ENCODE results near the gene FPGT.
"Not testable (repeated sequence)": the region's sequence is repeated elsewhere in the genome, so short reads cannot be mapped to it uniquely, and the experiment has no call there.

Gene FPGT

GRCh38 chr1:74197657-74198552 is at the start of gene FPGT, which contains the start of gene LRRIQ3:
Gene FPGT (plus strand): TSS chr1:74198242. CDS start chr1:74198279, 37 bp downstream.
Gene LRRIQ3 (minus strand): TSS chr1:74198176. CDS start chr1:74183684, 14,492 bp downstream.
- TF ChIP-seq ZNF274 (IDR thresholded peaks at IDR 0.05; ENCODE audit: low read depth, low read length) = no peak
- H3K4me3 ChIP-seq (ENCODE audit: low read length) = peak within 1 kb of the TSS; percentile 74

- H3K4me3 ChIP-seq (ENCODE audit: low read length) = no peak overlapping the region
- TF ChIP-seq ZNF274 (IDR thresholded peaks at IDR 0.05; ENCODE audit: low read depth, low read length) = no peak
These were observed 38.0 kb upstream of the FPGT start for GRCh38 chr1:74160046-74160445.

DNA sequence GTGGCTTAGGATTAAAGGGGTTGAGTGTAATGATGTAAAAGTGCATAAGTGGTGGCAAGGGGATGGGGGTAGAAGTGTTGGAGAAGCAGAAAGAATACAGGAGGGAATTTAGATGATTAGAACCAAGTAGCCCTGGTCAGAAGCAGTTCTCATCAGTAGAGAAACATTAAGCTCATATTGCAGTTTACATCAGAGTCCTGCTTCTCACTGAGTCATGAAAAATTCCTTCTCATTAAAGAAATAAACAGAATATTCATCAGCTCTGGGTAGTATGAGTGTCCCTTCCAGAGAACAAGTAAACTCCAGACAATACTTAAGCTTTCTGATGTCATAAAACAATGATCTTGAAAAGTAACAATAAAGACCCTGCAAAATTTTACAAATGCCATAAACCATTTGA is 36.5 kb upstream of the FPGT start:
- H3K4me3 ChIP-seq (ENCODE audit: low read length) = no peak overlapping the region
- TF ChIP-seq ZNF274 (IDR thresholded peaks at IDR 0.05; ENCODE audit: low read depth, low read length) = no peak

GRCh38 chr1:74162333-74162732 is 35.7 kb upstream of the FPGT start:
- H3K4me3 ChIP-seq (ENCODE audit: low read length) = no peak overlapping the region
- TF ChIP-seq ZNF274 (IDR thresholded peaks at IDR 0.05; ENCODE audit: low read depth, low read length) = no peak

DNA sequence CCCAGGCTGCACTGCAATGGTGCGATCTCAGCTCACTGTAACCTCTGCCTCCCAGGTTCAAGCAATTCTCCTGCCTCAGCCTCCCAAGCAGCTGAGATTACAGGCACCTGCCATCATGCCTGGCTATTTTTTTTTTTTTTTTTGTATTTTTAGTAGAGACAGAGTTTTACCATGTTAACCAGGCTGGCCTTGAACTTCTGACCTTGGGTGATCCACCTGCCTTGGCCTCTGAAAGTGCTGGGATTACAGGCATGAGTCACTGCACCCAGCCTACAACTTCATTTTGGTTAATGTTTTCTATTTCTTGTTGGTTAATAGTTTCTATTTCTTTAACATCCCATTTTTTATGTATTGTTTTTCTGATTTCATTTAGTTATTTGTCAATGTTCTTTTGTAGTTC is 23.6 kb upstream of the FPGT start:
- H3K4me3 ChIP-seq (ENCODE audit: low read length) = not testable (repeated sequence)

DNA sequence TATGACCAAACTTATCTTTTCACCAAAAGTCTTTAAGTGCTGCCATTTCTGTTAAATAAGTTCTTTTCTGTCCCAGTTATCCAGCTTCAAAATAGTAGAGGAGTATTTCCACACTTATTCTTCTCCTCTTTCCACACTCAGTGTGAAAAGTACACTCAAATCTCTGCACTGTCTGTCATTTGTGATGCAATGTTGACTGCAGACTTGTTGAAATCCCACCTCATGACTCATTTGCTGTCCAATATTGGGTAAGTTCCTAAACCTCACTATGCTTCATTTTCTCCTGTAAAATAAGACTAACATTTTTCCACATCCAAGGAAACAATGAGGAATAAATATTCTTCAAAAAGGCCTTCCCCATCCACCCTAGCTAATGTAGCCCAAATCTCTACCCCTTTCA is 17.6 kb upstream of the FPGT start:
- no peak for TF ChIP-seq ZNF274 (IDR thresholded peaks at IDR 0.05; ENCODE audit: low read depth, low read length)
- H3K4me3 ChIP-seq (ENCODE audit: low read length) = no peak overlapping the region

GRCh38 chr1:74193908-74194307 is 4.1 kb upstream of the FPGT start:
- no peak for TF ChIP-seq ZNF274 (IDR thresholded peaks at IDR 0.05; ENCODE audit: low read depth, low read length)

DNA sequence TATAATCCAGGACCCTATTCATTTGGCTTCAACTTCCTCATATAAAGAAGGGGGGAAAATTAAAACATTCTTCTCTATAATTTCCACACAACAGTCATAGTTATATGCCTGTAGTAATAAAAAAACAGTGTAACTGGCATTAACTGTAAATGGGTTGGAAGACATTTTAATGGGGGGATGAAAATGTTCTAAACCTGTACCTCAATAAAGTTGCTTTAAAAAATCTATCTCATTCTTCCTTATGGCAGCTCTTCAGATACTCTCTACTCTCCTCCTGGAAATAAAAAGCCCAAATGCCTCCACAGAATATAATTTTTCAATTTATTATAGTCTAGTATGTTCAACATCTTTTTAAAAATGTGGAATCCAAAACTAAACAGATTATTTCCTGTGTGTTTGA is 2.7 kb upstream of the FPGT start:
- no peak for TF ChIP-seq ZNF274 (IDR thresholded peaks at IDR 0.05; ENCODE audit: low read depth, low read length)
- no peak overlapping the region for H3K4me3 ChIP-seq (ENCODE audit: low read length)

More at GRCh38 chr1:74193908-74194307, 4.1 kb upstream of the FPGT start:
- no peak overlapping the region for H3K4me3 ChIP-seq (ENCODE audit: low read length)

DNA sequence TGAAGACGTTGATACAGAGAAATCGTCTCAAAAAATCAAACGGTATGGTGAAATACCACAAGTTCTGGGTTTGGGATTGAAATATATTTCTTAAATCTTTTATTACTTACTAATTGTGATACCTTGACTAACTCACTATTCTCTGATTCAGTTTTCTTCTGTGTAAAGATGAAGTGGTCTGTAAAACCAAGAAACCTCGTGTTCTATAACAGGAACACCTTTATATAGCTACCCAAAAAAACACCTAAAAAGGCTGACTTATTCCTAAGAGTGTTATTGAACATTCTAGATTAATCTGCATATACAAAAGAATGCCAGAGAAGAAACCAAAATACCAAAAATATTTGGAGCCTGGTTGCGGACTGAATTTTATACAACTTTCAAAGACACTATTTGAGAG is 787 bp upstream of the FPGT start:
- H3K4me3 ChIP-seq (ENCODE audit: low read length) = peak overlapping the region; percentile 74
- no peak for TF ChIP-seq ZNF274 (IDR thresholded peaks at IDR 0.05; ENCODE audit: low read depth, low read length)

- TF ChIP-seq ZNF274 (IDR thresholded peaks at IDR 0.05; ENCODE audit: low read depth, low read length) = no peak
- H3K4me3 ChIP-seq (ENCODE audit: low read length) = no peak overlapping the region
These were observed 1.5 kb downstream of the FPGT start for GRCh38 chr1:74199504-74199903.

GRCh38 chr1:74205266-74205665 is 7.2 kb downstream of the FPGT start:
- no peak for TF ChIP-seq ZNF274 (IDR thresholded peaks at IDR 0.05; ENCODE audit: low read depth, low read length)
- H3K4me3 ChIP-seq (ENCODE audit: low read length) = no peak overlapping the region

DNA sequence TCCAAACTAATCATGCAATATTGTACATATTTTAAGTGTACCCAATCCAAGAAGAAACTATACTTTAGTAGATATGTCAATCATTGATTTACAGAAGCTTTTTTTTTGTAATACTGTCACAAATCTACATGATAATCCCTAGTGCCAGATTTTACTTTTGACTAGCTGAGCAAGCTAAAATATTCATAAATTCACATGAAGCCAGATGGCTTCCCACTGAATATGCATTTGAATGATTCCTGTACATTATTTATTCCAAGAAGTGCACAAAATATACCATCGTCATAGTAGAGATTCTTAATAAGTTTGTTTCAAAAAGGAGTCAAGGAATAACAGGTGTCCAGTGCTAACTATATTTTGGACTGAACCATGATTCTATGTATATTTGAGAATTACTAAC is 17.2 kb downstream of the FPGT start:
- no peak overlapping the region for H3K4me3 ChIP-seq (ENCODE audit: low read length)
- TF ChIP-seq ZNF274 (IDR thresholded peaks at IDR 0.05; ENCODE audit: low read depth, low read length) = no peak

- TF ChIP-seq ZNF274 (IDR thresholded peaks at IDR 0.05; ENCODE audit: low read depth, low read length) = no peak
- no peak overlapping the region for H3K4me3 ChIP-seq (ENCODE audit: low read length)
These were observed 24.7 kb downstream of the FPGT start for GRCh38 chr1:74222701-74223100.

GRCh38 chr1:74223453-74223852 is 25.4 kb downstream of the FPGT start:
- TF ChIP-seq ZNF274 (IDR thresholded peaks at IDR 0.05; ENCODE audit: low read depth, low read length) = no peak
- no peak overlapping the region for H3K4me3 ChIP-seq (ENCODE audit: low read length)

DNA sequence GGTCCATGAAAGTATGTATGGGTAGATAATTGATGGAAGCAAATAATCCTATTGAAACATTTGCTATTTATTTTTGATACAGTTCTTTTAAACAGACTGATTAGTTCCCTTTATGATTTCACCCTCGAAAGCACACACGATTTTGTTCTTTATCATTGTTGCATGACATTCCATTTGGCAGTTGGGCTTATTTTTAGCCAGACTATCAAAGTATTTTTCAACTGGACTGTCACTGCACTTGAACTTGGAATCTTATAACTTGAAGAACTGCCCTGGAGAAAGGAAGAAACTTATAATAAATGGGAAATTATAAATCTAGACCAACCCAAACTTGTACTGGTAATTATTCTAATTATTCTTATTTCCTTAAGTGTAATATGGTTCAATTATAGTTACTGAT is 37.1 kb downstream of the FPGT start, which contains the start of gene TNNI3K:
Gene TNNI3K (plus strand): TSS at position 235 of the 400 bp plus-strand sequence. CDS start 65 bp downstream, at position 300.
- no peak for TF ChIP-seq ZNF274 (IDR thresholded peaks at IDR 0.05; ENCODE audit: low read depth, low read length)
- H3K4me3 ChIP-seq (ENCODE audit: low read length) = no peak within 1 kb of the TSS

All from GM08714 (cell line).